ENCODE results near the gene NDUFAF3.

- TF ChIP-seq CTCF (conservative IDR thresholded peaks at IDR 0.05 in 1 of 2, IDR thresholded peaks at IDR 0.05 in 1 of 2; ENCODE audit: low read depth in 1 of 2, low read length in 2 of 2) (no peak), EZH2 (IDR thresholded peaks at IDR 0.05; ENCODE audit: low read length, missing control alignments) (no peak)
These were observed 35.3 kb downstream of the NDUFAF3 start for GRCh38 chr3:49057268-49057667.
